Stimulated activated CD8-positive, alpha-beta memory T cell treated with anti-CD3 and anti-CD28 coated beads, Interleukin-4, amount 100 ng/mL, for 4 hours (primary cell): ENCODE data around the gene SLC38A3.

Source experiments
- DNase-seq, 2 donors: peaks; one replicate each; pipeline ENCODE4 v3.0.0-alpha.2; 2020; ENCODE audit warnings: low read depth in 2 of 2, low spot score in 1 of 2

The SLC38A3 gene

DNA sequence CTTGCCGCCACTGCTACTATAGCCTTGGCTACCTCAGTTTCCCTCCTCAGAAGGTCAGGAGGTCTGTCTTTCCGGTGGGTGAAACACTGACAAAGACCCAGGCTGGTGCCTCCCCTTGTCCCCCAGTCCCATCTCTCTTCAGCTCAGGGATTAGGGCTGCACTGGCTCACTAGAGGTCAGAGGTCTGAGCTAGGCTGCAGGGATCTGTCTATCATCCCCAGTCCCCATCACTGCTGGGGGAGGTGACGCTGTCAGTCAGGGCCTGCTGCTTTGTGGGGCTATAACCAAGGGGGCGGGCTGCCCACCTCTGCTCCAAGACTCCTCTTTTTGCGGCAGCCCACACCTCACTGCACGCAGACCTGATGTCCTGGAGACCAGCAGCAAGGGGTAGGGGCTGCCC, 36.3 kb upstream of the SLC38A3 start:
- no peak for DNase-seq

DNA sequence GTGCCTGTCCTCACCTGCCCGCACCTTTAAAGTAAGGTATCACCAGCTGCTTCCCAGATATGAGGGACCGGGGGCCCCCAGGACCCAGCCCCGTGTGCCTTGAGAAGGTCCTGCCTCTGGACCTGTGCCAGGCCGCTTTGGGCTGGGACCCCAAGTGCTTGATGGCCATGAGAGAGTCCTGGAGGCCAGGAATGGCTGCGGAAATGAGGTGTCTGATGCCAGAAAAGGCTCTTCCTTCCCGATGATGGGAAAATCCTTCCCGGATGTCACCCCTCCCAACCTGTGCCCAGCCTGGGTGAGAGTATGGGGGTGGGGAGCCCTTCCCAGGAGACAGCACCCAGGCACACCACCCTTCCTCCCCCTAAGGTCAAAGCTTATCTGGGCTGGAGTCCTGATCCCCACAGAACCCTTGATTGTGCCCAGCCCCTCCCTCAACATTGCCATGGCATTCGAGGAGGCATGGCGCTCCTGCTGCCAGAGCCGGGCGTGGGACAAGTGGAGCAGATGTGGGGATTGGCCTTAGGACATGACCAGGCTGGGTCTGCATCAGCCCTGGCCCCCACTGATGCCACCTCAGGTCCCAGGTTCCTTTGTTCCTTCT, 35.7 kb upstream of the SLC38A3 start:
- DNase-seq = no peak

DNA sequence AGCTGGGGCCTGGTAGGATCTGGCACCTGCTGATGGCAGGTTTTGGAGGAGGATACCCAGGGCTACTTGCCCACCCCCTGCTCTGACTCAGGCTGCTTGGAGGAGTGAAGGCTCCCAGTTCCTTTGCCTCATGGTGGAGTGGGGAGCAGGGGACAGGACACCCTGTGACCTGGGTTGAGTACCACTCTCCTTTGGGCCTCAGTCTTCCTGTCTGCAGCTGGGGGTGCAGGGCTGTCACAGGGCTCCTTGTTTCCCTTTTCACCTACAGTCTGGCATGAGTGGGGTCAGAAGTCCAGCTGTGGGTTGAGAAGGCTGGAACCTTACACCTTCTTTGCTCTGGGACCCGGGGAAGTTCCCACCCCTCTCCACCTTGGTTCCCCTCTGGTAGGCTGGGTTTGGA, 35.2 kb upstream of the SLC38A3 start:
- DNase-seq = no peak

DNA sequence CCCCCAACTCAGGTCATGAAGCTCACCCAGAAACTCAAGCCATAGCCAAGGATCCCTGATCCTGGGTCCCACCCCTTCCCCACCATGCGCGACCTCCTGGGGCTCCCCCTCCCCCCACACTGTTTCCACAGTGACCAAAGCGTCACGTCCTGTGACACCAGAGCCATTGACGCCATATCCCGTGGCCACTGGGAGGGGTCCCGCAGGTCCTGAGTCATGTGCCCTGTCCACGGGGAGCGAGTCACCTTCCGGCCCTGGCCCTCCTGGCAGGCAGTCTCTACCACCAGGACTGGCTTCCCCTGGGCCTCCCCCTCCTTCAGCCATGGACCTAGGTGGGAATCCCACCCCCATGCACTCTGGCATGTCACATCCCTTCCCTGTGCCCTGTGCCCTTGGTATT, 34.4 kb upstream of the SLC38A3 start:
- DNase-seq = no peak

DNA sequence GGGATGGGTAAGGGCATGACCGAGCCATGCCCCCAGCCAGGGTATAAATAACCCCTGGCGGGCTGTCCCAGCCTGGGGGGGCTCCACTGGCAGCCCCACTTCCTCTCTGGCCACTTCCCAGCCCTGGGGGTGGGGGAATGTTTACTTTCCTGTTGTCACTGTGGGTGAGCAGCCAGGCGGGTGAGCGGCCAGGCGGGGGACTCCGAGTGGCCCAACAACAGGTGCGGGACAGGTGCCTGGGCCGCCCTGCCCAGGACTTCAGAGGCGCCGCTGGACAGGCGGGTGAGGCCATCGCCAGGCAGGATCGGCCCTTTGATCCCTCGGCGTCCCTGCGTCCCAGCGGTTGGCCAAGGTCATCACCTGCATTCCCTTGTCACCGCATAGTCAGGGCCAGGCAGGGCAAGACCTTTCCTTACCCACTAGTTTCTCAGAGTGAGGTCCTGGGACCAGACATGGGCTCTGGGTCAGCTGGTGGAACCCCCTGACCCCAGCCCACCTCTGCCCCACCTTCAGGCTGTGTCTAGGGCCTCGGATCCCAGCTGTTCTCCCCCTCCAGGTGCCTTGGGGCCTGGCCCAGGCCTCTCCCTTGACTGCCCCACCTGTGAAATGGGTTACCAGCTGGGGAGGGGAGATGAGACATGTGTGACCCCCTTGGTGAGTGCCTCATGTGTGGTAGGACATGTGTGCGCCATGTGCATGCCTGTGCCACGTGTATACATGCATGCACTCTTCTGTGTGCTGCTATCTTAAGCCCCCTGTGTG, 33.4 kb upstream of the SLC38A3 start:
- no peak for DNase-seq

DNA sequence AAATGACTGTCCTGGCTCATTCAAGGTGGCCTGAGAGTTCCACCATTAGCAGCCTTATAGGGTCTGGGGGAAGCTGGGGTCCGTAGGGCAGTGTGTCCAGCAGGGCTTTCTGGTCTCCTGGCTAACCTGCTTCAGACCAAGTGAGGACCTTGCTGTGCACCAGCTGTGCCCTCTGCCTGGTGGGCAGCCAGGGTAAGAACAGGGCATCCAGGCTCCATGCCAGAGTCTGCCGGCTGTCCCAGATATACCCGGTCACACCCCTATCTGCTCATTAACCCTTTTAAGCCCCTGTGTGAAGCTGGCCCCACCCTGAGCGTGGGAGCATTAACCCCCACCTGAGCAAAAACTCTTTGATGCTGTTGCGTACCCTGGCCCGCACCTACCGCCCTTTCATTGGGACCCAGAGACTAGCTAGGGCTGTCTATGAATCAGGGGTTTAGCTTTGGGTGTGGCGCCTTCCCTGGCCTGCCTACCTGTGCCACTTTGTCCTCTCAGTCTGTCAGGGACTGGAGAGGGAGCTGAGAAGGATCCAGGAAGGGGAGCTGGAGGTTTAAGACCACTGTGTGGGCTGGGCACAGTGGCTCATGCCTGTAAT, 32.3 kb upstream of the SLC38A3 start:
- no peak for DNase-seq

DNA sequence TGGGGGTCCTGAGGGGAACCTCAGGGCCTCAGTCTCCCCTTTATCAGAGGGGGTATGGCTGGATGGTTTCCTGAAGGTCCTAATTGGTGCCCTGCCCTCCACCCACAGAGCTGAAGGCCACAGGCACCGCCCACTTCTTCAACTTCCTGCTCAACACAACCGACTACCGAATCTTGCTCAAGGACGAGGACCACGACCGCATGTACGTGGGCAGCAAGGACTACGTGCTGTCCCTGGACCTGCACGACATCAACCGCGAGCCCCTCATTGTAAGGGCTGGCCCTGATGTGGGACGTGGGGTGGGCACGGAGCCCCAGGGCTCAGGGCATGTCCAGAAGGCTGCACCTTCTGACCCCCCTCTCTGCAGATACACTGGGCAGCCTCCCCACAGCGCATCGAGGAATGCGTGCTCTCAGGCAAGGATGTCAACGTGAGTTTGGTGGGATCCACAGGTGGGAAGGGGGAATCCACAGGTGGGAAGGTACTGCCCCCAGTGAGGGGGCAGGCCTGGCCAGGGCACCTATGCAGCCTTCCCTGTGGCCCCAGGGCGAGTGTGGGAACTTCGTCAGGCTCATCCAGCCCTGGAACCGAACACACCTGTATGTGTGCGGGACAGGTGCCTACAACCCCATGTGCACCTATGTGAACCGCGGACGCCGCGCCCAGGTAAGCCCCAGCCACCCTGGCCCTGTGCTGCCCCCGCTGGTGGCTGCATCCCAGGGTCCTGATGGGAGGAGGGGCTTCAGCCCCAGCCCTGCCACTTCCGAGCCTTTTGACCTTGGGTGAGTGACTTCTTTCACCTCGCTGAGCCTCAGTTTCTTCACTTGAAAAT, 31.2 kb upstream of the SLC38A3 start:
- no peak for DNase-seq

DNA sequence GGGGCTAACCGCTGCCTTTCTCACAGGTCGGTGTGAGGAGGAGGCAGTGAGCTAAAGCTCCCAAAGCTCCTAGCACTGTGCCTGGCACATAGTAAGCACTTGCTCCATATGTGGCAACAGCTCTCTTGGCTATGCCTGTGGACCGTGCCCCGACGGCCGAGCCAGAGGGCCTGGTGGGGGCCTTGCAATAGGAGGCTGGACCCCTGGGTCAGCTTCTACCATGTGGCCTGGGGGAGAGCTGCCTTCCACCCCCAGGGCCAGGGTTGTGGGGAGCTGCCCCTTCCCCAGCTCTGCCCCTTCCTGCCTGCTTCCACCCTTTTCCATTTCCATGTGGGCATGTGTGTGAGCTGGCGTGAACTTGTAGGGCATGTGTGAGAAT, 30.6 kb upstream of the SLC38A3 start:
- no peak for DNase-seq

DNA sequence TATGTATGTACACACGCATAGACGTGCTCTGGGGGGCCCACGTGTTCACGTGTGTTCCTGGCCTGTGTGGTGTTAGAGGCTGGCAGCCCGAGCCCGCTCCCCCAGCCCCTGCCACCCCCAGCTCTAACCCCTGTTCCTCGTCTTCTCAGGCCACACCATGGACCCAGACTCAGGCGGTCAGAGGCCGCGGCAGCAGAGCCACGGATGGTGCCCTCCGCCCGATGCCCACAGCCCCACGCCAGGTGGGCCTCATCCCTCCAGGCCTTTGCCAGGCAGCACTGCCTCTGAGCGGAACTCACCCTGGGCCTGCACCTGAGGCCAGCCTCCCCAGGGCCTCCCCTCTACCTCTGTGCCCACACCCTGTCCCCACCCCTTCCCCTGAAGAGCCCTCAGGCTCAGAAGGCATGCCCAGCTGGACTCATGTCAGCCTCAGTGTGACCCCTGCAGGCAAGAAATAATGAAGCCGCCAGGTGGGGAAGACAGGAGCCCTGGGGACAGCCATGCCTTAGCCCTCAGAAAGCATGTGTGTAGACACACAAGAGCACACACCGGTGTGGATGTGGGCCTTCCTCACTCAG, 30.0 kb upstream of the SLC38A3 start:
- DNase-seq = no peak

DNA sequence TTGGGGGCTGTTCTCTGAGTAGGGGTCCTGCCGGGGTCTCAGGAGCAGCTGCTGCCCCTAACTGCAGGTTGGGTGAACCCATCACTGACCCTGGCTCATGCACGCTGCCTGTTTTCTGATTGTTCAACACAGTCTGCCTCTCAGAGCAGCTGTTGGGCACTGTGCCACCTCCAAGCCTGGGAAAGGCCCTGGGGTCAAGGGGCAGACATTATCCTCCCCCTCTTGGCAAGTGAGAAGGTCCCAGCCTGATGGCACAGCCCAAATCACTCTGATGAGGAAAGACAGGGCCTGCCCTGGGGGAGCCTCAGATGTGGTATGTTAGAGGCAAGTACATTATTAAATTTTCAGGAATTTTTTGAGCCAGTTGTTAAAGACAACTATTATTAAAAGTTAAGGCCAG, 27.7 kb upstream of the SLC38A3 start:
- no peak for DNase-seq

DNA sequence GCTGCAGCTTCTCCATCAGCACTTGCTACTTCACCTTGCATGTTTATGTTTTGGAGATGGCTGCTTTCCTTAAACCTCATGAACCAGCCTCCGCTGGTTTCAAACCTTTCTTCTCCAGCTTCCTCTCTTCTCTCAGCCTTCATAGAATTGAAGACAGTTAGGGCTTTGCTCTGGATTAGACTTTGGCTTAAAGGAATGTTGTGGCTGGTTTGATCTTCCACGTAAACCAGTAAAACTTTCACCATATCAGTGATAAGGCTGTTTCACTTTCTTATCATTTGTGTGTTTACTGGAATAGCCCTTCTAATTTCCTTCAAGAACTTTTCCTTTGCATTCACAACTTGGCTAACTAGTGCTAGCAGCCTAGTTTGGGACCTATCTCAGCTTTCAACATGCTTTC, 25.4 kb upstream of the SLC38A3 start:
- no peak for DNase-seq

DNA sequence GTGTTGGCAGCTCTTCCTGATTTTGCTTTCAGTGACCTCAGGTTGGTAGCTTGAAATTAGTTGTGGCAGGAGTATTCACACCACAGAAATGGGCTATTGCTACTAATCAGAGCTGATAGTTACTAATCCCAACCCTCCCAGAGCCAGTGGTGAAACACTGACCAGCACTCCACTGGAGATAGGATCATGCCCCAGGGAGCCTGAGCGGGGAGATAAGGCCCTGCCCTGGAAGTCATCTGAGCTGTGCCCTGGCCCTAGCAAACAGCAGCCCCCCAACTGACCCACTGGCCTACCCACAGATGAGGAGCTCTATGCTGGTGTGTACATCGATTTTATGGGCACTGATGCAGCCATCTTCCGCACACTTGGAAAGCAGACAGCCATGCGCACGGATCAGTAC, 23.1 kb upstream of the SLC38A3 start:
- no peak for DNase-seq

DNA sequence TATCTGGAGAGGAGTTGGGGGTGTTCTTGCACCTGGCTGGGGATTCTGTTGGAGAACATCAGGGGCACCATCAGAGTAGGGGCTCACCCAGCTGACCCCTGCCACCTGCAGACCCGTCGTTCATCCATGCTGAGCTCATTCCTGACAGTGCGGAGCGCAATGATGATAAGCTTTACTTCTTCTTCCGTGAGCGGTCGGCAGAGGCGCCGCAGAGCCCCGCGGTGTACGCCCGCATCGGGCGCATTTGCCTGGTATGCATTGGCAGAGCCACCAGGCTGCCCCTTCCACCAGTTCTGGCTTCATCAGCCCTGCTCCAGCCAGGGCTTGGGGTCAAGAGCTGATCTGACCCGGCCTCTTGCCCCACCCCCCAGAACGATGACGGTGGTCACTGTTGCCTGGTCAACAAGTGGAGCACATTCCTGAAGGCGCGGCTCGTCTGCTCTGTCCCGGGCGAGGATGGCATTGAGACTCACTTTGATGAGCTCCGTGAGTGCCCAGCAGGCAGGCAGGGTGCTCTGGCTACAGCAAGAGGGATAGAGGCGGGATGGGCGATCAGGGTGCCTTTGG, 22.5 kb upstream of the SLC38A3 start:
- no peak for DNase-seq

DNA sequence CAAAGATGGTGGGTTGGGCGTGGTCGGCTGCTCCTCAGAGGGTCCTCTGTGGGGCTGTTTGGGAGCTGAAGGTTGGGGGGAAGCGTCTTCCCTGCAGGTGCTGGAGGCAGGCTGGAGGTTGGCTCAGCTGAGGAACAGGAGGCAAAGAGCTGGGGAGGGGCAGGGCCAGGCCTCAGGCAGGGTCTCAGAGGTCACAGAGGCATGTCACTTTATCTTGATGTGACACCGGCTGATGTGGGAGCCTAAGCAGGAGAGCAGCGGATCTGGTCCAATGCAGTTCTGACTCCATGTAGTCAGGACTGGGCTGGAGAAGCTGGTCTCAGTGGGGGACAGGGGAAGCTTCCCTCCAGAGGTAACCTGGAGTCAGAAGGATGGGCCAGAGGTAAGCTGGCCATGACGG, 21.3 kb upstream of the SLC38A3 start:
- no peak for DNase-seq

DNA sequence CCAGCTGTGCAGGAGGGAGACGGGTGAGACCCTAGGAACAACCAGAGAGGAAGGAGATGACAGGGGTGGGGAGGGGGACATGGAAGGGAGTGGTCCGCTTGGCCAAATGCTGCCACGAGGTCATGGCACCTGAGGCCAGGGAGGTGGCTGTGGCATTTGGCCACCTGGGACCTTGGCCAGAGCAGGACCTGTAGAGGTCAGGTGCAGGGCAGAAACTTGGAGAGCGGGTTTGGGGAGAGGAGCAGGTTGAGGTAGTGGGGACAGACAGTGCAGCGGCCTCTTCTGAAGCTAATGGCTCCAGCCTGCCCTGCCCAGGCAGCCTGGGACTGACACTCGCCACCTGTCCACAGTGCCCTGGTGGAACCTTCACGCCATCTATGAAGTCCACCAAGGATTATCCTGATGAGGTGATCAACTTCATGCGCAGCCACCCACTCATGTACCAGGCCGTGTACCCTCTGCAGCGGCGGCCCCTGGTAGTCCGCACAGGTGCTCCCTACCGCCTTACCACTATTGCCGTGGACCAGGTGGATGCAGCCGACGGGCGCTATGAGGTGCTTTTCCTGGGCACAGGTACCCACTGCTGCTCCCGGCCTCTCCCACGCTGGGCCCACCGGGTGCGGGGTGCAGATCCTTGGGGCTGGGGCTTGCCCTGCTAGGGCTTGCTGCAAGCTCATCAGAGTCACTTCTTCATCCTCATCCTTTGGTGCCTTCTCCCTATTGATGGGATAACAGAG, 20.7 kb upstream of the SLC38A3 start:
- DNase-seq = no peak

DNA sequence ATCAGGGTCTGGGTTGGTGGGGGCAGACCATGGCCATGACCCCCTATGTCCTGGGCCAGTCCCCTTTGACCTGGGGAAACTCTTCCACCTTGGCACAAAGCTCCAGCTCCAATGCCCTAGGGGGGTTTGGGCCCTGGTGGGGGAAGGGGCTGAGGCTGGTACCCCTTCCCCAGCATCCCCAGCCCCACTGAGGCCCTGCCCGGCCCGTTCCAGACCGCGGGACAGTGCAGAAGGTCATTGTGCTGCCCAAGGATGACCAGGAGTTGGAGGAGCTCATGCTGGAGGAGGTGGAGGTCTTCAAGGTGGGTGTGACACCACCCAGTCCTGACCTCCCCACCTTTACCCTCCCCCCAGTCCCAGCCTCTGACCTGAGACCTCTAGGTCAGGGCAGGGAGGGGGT, 19.8 kb upstream of the SLC38A3 start:
- DNase-seq = no peak

DNA sequence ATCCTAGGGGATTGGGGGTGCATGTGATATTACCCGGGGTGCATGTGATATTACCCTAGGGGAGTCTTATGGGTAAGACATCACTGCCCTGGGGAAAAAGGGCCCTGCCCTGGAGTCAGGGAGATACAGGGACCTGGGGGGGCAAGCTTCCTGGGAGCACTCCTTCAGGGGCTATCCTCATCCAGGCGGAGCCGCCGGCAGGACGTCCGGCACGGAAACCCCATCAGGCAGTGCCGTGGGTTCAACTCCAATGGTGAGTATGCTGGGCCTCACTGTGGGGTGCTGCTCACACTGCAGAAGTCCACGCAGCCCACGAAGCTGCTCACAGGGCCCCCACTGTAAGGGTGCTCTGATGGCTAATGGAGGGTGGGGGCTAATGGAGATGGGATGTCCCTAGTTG, 19.0 kb upstream of the SLC38A3 start:
- no peak for DNase-seq

DNA sequence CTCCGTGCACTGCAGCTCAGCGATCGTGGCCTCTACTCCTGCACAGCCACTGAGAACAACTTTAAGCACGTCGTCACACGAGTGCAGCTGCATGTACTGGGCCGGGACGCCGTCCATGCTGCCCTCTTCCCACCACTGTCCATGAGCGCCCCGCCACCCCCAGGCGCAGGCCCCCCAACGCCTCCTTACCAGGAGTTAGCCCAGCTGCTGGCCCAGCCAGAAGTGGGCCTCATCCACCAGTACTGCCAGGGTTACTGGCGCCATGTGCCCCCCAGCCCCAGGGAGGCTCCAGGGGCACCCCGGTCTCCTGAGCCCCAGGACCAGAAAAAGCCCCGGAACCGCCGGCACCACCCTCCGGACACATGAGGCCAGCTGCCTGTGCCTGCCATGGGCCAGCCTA, 17.3 kb upstream of the SLC38A3 start:
- no peak for DNase-seq

DNA sequence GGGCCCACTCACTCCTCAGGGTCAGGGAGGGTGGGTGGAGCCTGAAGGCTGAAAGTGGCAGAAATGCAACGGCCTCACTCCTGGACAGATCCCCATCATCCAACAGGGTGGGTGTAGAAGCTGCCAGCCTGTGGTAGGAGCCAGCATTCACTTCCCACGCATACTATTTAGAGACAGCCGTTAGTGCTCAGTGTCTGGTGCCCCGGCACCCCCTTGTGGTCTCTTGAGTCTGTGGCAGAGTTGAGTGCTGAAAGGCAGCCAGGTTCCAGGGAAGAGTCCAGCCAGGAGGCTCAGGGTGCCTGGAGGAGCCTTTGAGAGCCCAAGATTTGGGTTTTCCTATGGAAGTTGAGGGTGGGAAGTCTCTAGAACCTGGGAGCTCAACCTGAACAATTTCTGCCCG, 15.8 kb upstream of the SLC38A3 start:
- no peak for DNase-seq

DNA sequence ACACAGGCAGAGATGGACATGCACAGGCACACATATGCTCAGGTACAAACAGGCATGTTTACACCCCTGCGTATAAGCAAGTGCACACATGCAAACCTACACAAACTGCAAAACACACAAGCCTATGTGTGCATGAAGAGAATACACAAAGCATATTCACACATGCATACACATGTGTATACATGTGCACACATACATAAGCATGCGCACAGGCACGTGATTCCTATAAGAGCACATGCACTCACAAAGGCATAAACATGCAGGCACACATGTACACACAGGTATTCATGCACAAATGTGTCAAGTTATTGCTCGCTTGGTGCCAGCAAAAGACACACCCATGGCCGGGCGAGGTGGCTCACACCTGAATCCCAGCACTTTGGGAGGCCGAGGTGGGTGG, 15.1 kb upstream of the SLC38A3 start:
- DNase-seq = no peak
